GM18505 (cell line): ENCODE results near the gene BLM.
"Not testable (repeated sequence)": the region's sequence is repeated elsewhere in the genome, so short reads cannot be mapped to it uniquely, and the experiment has no call there.

Experiments
- ATAC-seq: cut with Tn5 transposase; IDR thresholded peaks from one replicate; pipeline ENCODE4 v1.9.1; 2021; ENCODE audit not compliant: unreplicated experiment
- POLR2A ChIP-seq: IDR thresholded peaks from 4 replicates; pipeline ENCODE4 v1.6.1; 2011; ENCODE audit warnings: borderline replicate concordance; ENCODE audit not compliant: insufficient read depth, insufficient read length; ENCODE audit errors: extremely low read depth

Gene BLM

DNA sequence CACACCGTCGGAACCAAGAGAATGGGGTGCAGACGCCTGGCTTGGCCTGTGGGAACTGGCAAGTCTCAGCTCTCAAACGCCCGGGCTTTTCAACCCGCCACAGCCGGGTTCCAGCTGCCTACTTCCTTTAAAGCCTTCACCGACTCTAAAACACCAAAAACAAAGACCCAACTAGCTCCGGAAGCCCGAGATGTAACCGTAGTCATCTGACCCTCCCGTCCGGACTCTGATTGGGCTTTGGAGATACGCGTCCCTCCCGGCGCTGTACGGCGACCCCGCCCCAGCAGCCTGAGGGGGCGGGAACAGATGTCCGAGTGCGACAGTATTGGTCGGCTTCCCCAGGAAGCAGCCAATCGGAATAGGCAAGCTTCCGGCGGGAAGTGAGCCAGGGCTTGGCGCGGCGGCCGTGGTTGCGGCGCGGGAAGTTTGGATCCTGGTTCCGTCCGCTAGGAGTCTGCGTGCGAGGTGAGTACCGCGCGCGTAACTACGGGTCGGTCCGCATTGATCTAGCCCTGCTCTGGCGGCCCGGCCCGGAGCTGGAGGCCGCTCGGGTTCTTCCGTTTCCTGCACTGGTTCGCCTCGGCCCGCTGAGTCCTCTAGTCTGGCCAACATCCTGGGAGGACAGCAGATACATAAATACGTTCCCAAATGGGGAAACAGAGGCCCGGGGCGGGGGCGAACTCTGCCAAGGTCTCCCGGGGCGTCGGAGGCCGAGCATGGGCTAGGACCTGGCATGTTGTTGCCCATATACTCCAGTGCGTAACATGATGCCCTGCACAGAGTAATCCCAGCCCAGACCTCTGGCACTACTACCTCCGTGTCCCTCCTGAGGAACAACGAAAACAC lies at the start of gene BLM:
Gene BLM (plus strand): TSS at position 371 of the 846 bp plus-strand sequence. CDS start 30,047 bp downstream, outside the sequence.
- TF ChIP-seq POLR2A: peak; percentile 90
- peak; percentile 98 for ATAC-seq

DNA sequence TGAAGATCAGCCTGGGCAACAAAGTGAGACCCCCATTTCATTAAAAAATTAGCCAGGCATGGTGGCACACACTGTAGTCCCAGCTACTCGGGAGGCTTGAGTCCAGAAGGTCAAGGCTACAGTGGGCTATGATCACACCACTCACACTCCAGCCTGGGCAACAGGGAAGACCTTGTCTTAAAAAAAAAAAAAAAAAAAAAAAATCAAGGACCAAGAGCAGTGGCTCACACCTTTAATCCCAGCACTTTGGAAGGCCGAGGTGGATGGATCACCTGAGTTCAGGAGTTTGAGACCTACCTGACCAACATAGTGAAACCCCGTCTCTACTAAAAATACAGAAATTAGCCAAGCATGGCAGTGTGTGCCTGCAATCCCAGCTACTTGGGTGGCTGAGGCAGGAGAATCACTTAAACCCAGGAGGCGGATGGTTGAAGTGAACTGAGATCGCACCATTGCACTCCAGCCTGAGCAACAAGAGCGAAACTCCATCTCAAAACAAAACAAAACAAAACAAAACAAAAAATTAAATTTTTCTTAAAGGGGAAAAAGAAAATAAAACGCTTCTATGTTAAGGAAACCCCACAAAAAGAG lies 49.3 kb upstream of the BLM start:
- not testable (repeated sequence) for ATAC-seq

DNA sequence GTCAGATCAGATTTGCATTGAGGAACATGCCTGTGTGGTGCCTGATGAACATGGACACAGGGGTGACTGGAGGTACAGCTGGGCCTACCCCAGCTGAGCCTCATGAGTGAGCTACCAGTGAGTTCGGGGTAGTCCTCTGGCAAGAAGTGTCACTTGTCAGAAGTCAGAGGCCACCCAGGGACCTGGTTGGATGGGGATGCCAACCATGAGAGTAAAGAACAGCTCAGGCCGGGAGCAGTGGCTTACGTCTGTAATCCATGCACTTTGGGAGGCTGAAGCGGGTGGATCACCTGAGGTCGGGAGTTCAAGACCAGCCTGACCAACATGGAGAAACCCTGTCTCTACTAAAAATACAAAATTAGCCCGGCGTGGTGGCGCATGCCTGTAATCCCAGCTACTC lies 46.5 kb upstream of the BLM start:
- not testable (repeated sequence) for ATAC-seq

DNA sequence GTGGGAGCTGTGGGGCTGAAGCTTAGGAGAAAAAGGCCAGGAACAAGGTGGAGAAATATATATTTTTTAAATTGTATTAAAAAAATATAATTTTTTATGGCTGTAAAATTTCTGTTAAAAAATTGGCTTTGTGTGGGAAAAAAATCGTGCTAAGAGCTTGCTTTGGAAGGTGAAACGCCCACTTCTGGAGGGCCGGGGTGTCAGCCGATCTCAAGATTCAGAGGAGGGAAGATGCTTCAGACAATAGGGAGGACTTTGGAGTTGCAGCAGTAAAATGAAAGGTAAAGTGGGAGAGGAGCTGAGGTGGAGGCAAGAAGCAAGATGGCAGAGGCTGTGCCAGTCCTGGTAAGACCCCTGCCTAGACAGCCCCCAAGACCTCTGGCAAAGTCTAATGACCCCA lies 45.9 kb upstream of the BLM start:
- ATAC-seq: no peak
- no peak for TF ChIP-seq POLR2A

DNA sequence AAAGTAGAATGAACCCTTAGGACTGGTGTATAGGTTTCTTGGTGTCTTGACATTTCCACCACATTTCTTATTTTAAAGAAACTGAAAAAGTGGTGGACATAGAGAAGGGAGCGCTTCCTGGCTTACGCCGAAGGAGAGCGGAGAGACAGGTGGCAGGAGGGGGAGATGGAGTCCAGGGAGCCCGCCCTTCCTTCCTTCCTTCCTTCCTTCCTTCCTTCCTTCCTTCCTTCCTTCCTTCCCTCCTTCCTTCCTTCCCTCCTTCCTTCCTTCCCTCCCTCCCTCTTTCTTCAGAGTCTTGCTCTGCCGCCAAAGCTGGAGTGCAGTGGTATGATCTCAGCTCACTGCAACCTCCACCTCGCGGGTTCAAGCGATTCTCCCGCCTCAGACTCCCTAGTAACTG lies 43.8 kb upstream of the BLM start:
- not testable (repeated sequence) for ATAC-seq

DNA sequence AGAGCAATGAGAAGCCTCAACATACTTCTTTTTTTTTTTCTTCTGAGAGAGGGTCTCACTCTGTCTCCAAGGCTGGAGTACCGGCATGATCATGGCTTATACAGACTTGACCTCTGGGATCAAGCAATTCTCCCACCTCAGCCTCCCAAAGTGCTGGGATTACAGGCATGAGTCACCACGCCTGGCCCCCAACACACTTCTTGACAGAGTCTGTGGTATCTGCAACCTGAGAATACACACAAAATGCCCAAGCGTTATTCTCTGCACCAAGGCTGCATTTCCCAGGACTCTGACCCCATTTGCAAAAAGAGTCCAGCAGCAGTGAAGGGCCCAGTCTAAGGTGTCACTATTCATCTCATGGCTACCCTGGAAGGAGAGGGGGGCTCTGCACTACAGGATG lies 42.7 kb upstream of the BLM start:
- no peak for ATAC-seq

DNA sequence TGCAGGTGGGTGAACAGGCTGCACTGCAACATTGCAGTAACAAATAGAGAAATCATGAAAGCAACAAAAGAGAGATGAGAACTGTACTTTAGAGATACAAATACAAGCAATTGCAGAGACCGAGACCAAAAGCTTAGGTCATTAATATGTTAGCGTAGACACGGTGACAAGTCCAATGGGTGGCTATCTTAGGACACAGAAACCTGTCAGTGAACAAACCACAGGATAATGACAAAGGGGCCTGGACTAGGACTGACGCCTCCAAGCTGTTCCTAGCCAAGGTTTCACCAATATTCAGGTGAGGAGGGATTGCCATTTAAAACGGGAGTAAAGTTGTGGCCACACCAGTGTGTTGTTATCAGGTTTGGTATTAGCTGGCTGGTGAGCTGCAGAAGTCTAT lies 41.7 kb upstream of the BLM start:
- no peak for ATAC-seq
- TF ChIP-seq POLR2A: no peak

More for the DNA sequence above, 42.7 kb upstream of the BLM start:
- TF ChIP-seq POLR2A: no peak

DNA sequence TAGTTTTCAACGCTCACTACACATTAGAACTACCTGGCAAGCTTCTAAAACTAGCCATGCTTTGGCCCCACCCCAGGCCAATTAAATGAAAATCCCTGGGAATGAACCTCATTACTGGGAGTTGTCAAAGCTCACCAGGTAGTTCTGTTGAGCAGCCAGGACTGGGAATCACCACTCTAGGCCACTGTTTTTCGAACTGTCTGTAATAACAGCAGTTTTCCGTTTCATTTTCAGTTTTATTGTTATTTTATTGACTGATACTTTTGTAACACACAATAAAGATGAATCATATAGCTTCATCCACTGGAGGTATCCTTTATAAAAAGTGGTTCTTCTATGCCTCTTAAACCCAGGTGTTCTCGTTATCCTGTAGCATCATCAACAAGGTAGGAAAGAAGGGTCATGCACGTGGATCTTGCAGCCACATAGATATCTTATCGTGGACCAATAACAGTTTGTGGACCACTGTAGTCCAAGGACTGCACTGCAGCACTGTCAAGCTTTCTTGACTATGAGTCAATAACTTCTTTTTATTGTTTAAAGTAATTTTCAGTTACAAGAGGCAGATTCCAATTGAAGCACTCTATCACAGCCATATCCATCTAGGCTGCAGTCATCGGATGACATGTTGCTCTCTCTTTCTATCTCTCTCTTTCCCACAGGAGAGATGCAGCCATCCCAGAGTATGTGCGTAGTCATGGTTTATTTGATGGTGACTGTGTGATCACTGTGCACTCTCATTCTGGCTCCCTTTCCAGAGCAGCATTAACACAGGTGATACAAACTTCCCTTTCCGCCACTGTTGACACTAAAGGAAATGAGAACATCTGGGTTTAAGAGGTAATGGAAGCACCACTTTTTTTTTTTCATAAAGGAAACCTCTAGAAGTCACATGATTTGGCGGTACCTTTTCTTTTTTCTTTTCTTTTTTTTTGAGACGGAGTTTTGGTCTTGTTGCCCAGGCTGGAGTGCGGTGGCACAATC lies 39.0 kb upstream of the BLM start:
- ATAC-seq: no peak
- no peak for TF ChIP-seq POLR2A

DNA sequence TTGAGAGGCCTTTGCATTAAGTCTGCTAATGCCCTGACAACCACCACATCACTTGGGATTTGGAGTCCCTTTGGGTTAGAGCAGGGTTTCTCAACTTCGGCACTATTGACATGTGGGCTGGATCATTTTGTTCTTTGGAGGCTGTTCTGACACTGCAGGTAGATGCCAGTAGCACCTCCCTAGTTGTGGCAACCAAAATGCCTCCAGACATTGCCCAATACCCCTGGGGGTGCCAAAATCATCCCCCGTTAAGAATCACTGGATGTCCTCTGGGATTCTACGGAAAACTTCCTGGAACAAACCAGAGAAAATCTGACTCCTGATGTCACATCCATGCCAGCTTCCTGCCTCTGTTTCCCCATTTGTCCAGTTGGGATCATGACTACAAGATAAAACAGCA lies 37.2 kb upstream of the BLM start:
- no peak for ATAC-seq
- TF ChIP-seq POLR2A: no peak

DNA sequence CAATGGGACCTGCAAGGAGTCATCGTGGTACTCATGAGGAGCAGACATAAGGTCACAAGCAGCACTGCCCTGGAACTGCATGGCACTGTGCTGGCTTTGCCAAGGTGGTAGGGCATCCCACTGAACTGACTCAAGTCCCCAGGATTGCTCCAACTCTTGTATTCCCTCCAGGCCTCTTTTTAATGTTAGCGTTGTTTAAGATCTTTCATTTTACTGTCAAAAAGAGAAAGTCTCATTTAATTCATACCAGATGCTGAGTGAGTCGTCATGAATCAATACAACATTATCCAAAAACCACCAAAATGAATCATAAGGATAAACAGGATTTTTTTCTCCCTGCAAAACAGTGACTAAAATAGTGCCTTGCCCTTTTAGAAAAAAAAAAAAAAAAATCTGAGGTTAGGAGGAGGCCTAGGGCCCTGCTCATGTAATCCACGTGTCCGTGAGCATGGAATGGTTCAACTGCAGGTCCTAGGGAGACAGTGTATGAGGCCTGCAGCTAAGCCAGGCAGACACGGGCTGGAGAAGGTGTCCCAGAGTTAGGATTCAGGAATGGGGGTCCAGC lies 36.7 kb upstream of the BLM start:
- TF ChIP-seq POLR2A: no peak

DNA sequence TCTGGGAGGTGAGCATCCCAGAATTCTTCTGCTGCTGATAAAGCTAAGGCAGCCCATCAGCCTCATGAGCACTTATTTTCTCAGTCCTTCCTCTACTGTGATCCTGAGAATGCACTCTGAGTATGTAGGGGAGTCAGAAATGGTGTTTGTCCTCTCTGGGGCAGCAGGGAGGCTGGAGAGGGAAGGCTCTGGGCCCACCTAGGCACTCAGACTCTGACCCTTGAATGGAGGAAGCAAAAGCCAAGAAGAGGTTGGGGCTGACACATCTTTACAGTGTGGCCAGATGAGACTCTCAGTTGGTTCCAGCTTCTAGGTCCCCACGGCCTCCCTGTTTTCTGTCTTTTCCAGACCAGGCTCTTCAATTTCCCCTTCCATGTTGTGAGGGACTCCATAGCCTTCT lies 36.1 kb upstream of the BLM start:
- TF ChIP-seq POLR2A: no peak
- no peak for ATAC-seq

More for the DNA sequence above, 36.7 kb upstream of the BLM start:
- ATAC-seq: no peak

DNA sequence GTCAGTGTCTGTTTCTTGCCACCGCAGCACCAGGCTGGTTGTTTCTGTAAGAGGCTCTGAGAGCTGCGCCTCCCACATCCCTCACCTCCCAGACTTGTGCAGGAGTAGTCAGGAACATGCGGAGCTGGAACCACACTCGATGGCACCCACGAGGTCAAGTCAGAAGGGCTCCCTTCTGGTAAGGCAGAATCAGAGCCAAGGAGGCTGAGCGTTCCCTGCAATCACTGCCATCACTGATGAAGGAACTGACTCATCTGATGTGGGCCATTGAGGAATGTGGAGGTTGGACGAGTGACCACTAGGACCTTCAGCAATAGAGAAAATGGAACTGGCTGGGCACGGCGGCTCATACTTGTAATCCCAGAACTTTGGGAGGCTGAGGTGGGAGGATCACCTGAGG lies 35.7 kb upstream of the BLM start:
- no peak for ATAC-seq
- no peak for TF ChIP-seq POLR2A

DNA sequence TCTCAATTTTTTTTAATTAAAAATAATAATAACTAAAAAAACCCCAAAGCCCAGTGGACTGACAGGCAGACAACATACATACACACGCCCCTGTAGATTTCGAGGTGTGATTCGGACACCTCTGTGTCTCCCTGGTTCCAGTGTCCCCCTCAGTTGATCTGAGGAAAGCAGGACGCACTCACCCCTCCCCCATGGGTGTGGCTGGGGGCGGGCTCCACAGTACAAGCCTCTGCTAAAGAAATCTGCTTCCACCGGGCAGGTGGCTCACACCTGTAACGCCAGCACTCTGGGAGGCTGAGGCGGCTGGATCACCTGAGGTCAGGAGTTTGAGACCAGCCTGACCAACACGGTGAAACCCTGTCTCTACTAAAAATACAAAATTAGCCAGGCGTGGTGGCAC lies 33.8 kb upstream of the BLM start:
- ATAC-seq: no peak
- no peak for TF ChIP-seq POLR2A
